ENCODE measurements around the gene RHCE. TPM values are rescaled to one million over a fixed set of nuclear protein-coding genes. Genes with fewer than 3 reads are reported as not detected.

Gene RHCE
- total RNA-seq, 1 donor from 2014 or later, result 0.75 TPM

- FAIRE-seq (no peak), DNase-seq (ENCODE audit: low read depth) (no peak)
- Histone ChIP-seq H3K4me2 (ENCODE audit: low read length) (no peak overlapping the region), H3K27ac (ENCODE audit: low read depth, low read length) (no peak overlapping the region), H3K9me3 (ENCODE audit: insufficient read depth, low read depth, low read length) (no peaks in the 10 kb centered on the region), H3K36me3 (ENCODE audit: insufficient read depth, low read length) (no peaks in the 10 kb centered on the region), H3K79me2 (ENCODE audit: insufficient read depth, low read length) (peaks cover 50% of the 10 kb centered on the region), H3K27me3 (ENCODE audit: insufficient read depth, low read length) (no peaks in the 10 kb centered on the region), H3K4me3 (ENCODE audit: insufficient read depth, low read depth, low read length) (no peak overlapping the region), H2AFZ (ENCODE audit: low read depth, low read length) (no peak overlapping the region), H4K20me1 (ENCODE audit: insufficient read depth, low read length) (peaks cover 51% of the 10 kb centered on the region), H3K9ac (ENCODE audit: low read length) (no peak overlapping the region), H3K4me1 (ENCODE audit: insufficient read depth, low read length) (no peaks in the 10 kb centered on the region)
- Mint-ChIP-seq H3K9me3 (ENCODE audit: unreplicated experiment) (no peaks in the 10 kb centered on the region), H3K27ac (ENCODE audit: unreplicated experiment) (no peak overlapping the region), H3K4me1 (ENCODE audit: low read depth, unreplicated experiment) (peaks cover 9% of the 10 kb centered on the region), H3K36me3 (ENCODE audit: low read depth, unreplicated experiment) (peaks cover 6% of the 10 kb centered on the region), H3K27me3 (ENCODE audit: low read depth, unreplicated experiment) (no peaks in the 10 kb centered on the region), H3K4me3 (ENCODE audit: unreplicated experiment) (no peak overlapping the region)
- TF ChIP-seq EZH2 (IDR thresholded peaks at IDR 0.05; ENCODE audit: insufficient read depth, low read length) (no peak), CTCF (IDR thresholded peaks at IDR 0.05; ENCODE audit: insufficient read depth, low read depth, low read length) (no peak)
These were observed 47.0 kb upstream of the RHCE start for GRCh38 chr1:25467616-25468015.

GRCh38 chr1:25467193-25467592, 46.6 kb upstream of the RHCE start:
- H3K4me3 Mint-ChIP-seq (ENCODE audit: unreplicated experiment), result no peak overlapping the region
- peaks cover 6% of the 10 kb centered on the region for H3K4me1 Mint-ChIP-seq (ENCODE audit: low read depth, unreplicated experiment)
- no peak overlapping the region for H3K27ac Mint-ChIP-seq (ENCODE audit: unreplicated experiment)
- FAIRE-seq (no peak), DNase-seq (ENCODE audit: low read depth) (no peak)
- H3K27me3 ChIP-seq (ENCODE audit: insufficient read depth, low read length), result no peaks in the 10 kb centered on the region
- H3K36me3 ChIP-seq (ENCODE audit: insufficient read depth, low read length), result no peaks in the 10 kb centered on the region
- H2AFZ ChIP-seq (ENCODE audit: low read depth, low read length), result no peak overlapping the region
- no peaks in the 10 kb centered on the region for H3K4me1 ChIP-seq (ENCODE audit: insufficient read depth, low read length)
- no peak for TF ChIP-seq CTCF (IDR thresholded peaks at IDR 0.05; ENCODE audit: insufficient read depth, low read depth, low read length)
- TF ChIP-seq EZH2 (IDR thresholded peaks at IDR 0.05; ENCODE audit: insufficient read depth, low read length), result no peak
- peaks cover 51% of the 10 kb centered on the region for H4K20me1 ChIP-seq (ENCODE audit: insufficient read depth, low read length)
- no peaks in the 10 kb centered on the region for H3K9me3 ChIP-seq (ENCODE audit: insufficient read depth, low read depth, low read length)
- H3K4me2 ChIP-seq (ENCODE audit: low read length), result no peak overlapping the region
- H3K27me3 Mint-ChIP-seq (ENCODE audit: low read depth, unreplicated experiment), result no peaks in the 10 kb centered on the region
- H3K4me3 ChIP-seq (ENCODE audit: insufficient read depth, low read depth, low read length), result no peak overlapping the region
- peaks cover 6% of the 10 kb centered on the region for H3K36me3 Mint-ChIP-seq (ENCODE audit: low read depth, unreplicated experiment)
- no peak overlapping the region for H3K9ac ChIP-seq (ENCODE audit: low read length)
- H3K27ac ChIP-seq (ENCODE audit: low read depth, low read length), result no peak overlapping the region
- no peaks in the 10 kb centered on the region for H3K9me3 Mint-ChIP-seq (ENCODE audit: unreplicated experiment)
- H3K79me2 ChIP-seq (ENCODE audit: insufficient read depth, low read length), result peaks cover 50% of the 10 kb centered on the region

GRCh38 chr1:25462732-25463131, 42.1 kb upstream of the RHCE start:
- Mint-ChIP-seq H3K36me3 (ENCODE audit: low read depth, unreplicated experiment) (peaks cover 9% of the 10 kb centered on the region), H3K27ac (ENCODE audit: unreplicated experiment) (no peak overlapping the region), H3K4me1 (ENCODE audit: low read depth, unreplicated experiment) (peaks cover 8% of the 10 kb centered on the region), H3K9me3 (ENCODE audit: unreplicated experiment) (no peaks in the 10 kb centered on the region), H3K4me3 (ENCODE audit: unreplicated experiment) (no peak overlapping the region), H3K27me3 (ENCODE audit: low read depth, unreplicated experiment) (no peaks in the 10 kb centered on the region)
- TF ChIP-seq CTCF (IDR thresholded peaks at IDR 0.05; ENCODE audit: insufficient read depth, low read depth, low read length) (no peak), EZH2 (IDR thresholded peaks at IDR 0.05; ENCODE audit: insufficient read depth, low read length) (no peak)
- H3K9ac ChIP-seq (ENCODE audit: low read length), result no peak overlapping the region
- no peaks in the 10 kb centered on the region for H3K4me1 ChIP-seq (ENCODE audit: insufficient read depth, low read length)
- H2AFZ ChIP-seq (ENCODE audit: low read depth, low read length), result no peak overlapping the region
- H3K79me2 ChIP-seq (ENCODE audit: insufficient read depth, low read length), result peaks cover 35% of the 10 kb centered on the region
- no peak overlapping the region for H3K4me3 ChIP-seq (ENCODE audit: insufficient read depth, low read depth, low read length)
- no peaks in the 10 kb centered on the region for H3K27me3 ChIP-seq (ENCODE audit: insufficient read depth, low read length)
- peaks cover 46% of the 10 kb centered on the region for H4K20me1 ChIP-seq (ENCODE audit: insufficient read depth, low read length)
- no peak overlapping the region for H3K4me2 ChIP-seq (ENCODE audit: low read length)
- no peaks in the 10 kb centered on the region for H3K9me3 ChIP-seq (ENCODE audit: insufficient read depth, low read depth, low read length)
- no peak overlapping the region for H3K27ac ChIP-seq (ENCODE audit: low read depth, low read length)
- FAIRE-seq (no peak), DNase-seq (ENCODE audit: low read depth) (no peak)
- peaks cover 12% of the 10 kb centered on the region for H3K36me3 ChIP-seq (ENCODE audit: insufficient read depth, low read length)
